GM12878 (cell line): Measurements from ENCODE around the gene DPP6. TPM values are rescaled to one million over a fixed set of nuclear protein-coding genes. Genes with fewer than 3 reads are reported as not detected.

Source experiments
- ATAC-seq: fragments of 200-7000 bp; cut with Tn5 transposase; 3 replicates; pipeline ENCODE4 v1.9.1; 2020; ENCODE audit warnings: mild to moderate bottlenecking, moderate library complexity
- BruUV-seq: library from RNA; stranded (reverse); fragments of 400-500 nt; replicated peaks from 2 replicates; lab custom pipeline; 2021; lab: Mats Ljungman, UMichigan
- CTCF ChIA-PET: fragments of 300-600 bp; sonication (Branson Sonifier 250); formaldehyde crosslinking; extraction: SDS; loops from one replicate; lab custom pipeline; 2021; ENCODE audit warnings: inconsistent platforms; lab: Yijun Ruan, JAX
- POLR2A ChIA-PET: fragments of 350-600 bp; formaldehyde crosslinking; extraction: SDS; loops from one replicate; lab custom pipeline; 2021; ENCODE audit warnings: inconsistent platforms; lab: Charles Lee
- RAD21 ChIA-PET: fragments of 300-600 bp; sonication (Branson Sonifier 250); formaldehyde crosslinking; loops from one replicate; lab custom pipeline; 2023; ENCODE audit warnings: antibody characterized with exemption; ENCODE audit not compliant: unreplicated experiment; lab: Charles Lee
- SMC1A ChIA-PET: fragments of 300-600 bp; sonication (Branson Sonifier 250); formaldehyde crosslinking; loops from one replicate; lab custom pipeline; 2023; ENCODE audit not compliant: unreplicated experiment, uncharacterized antibody; lab: Charles Lee
- DNase-seq: peaks from one replicate; pipeline ENCODE4 v3.0.0-alpha.2; 2011; ENCODE audit warnings: low read depth, low spot score
- FAIRE-seq: peaks from 3 replicates; lab custom pipeline; 2011; peaks lifted over from hg19 to GRCh38; lab: Jason Lieb, UNC
- H2AFZ ChIP-seq: 2 replicates; pipeline ENCODE4 v1.6.0; 2011; ENCODE audit warnings: low read depth, low read length, control low read depth; ENCODE audit not compliant: control insufficient read depth
- H3K27ac ChIP-seq: 2 replicates; pipeline ENCODE4 v1.5.1; 2011; ENCODE audit warnings: control low read depth; ENCODE audit not compliant: control insufficient read depth, insufficient read depth
- H3K27me3 ChIP-seq, 2 experiments: replicated peaks in 1 of 2; 2 replicates each; pipeline versions ENCODE4 v1.6.0 to v1.6.1; 2011; ENCODE audit warnings: low read length in 1 of 2; ENCODE audit not compliant: control insufficient read depth in 2 of 2, insufficient read depth in 2 of 2
- H3K36me3 ChIP-seq, 2 experiments: 2 replicates each; pipeline ENCODE4 v1.5.1; 2011; ENCODE audit warnings: low read length in 1 of 2; ENCODE audit not compliant: control insufficient read depth in 2 of 2, insufficient read depth in 2 of 2
- H3K4me1 ChIP-seq: 2 replicates; pipeline ENCODE4 v1.6.1; 2011; ENCODE audit warnings: mild to moderate bottlenecking, low read length, moderate library complexity, mixed read lengths; ENCODE audit not compliant: control insufficient read depth, insufficient read depth
- H3K4me2 ChIP-seq: 2 replicates; pipeline ENCODE4 v1.6.0; 2011; ENCODE audit warnings: control low read depth; ENCODE audit not compliant: control insufficient read depth, insufficient read depth
- H3K4me3 ChIP-seq: fragments of 200-600 bp; sonication (generic); 2 replicates; pipeline ENCODE4 v1.5.1; 2016
- H3K79me2 ChIP-seq: 2 replicates; pipeline ENCODE4 v1.6.0; 2011; ENCODE audit warnings: low read length; ENCODE audit not compliant: control insufficient read depth, insufficient read depth
- H3K9ac ChIP-seq: 2 replicates; pipeline ENCODE4 v1.8.0; 2011; ENCODE audit warnings: low read length, control low read depth, mixed read lengths; ENCODE audit not compliant: control insufficient read depth, insufficient read depth
- H3K9me3 ChIP-seq: replicated peaks from 3 replicates; pipeline ENCODE4 v1.5.1; 2011; ENCODE audit warnings: mild to moderate bottlenecking, low read length; ENCODE audit not compliant: control insufficient read depth, insufficient read depth
- H4K20me1 ChIP-seq: 2 replicates; pipeline ENCODE4 v1.6.0; 2011; ENCODE audit not compliant: control insufficient read depth, insufficient read depth
- ASH2L ChIP-seq: fragments of 300-600, 200-600 bp; sonication (generic); IDR thresholded peaks from 2 replicates; pipeline ENCODE4 v1.6.1; 2017; ENCODE audit warnings: low read depth, mild to moderate bottlenecking, borderline replicate concordance
- BACH1 ChIP-seq: fragments of 450-650 bp; IDR thresholded peaks from 2 replicates; pipeline ENCODE4 v1.6.1; 2017; ENCODE audit warnings: mild to moderate bottlenecking, borderline replicate concordance
- BHLHE40 ChIP-seq, 2 experiments: fragments of 450-650 bp in 1 of 2; IDR thresholded peaks; 2 replicates each; pipeline ENCODE4 v1.6.1; 2011 to 2017; ENCODE audit warnings: low read depth in 2 of 2, borderline replicate concordance in 1 of 2, improper control_type of control experiment in 1 of 2, low read length in 1 of 2, mild to moderate bottlenecking in 1 of 2
- CBFB ChIP-seq: IDR thresholded peaks from 2 replicates; pipeline ENCODE4 v1.6.1; 2016; ENCODE audit warnings: antibody characterized with exemption, low read depth
- CREB1 ChIP-seq: IDR thresholded peaks from 2 replicates; pipeline ENCODE4 v1.6.1; 2012; ENCODE audit warnings: low read depth, mild to moderate bottlenecking, inconsistent platforms
- JUND ChIP-seq: IDR thresholded peaks from 2 replicates; pipeline ENCODE4 v1.6.1; 2012; ENCODE audit warnings: low read depth, mild to moderate bottlenecking, low read length, improper control_type of control experiment, moderate library complexity
- NFYA ChIP-seq: IDR thresholded peaks from 2 replicates; pipeline ENCODE4 v1.6.1; 2011; ENCODE audit warnings: low read depth, mild to moderate bottlenecking, low read length, improper control_type of control experiment, borderline replicate concordance
- YBX1 ChIP-seq: fragments of 450-650 bp; IDR thresholded peaks from 2 replicates; pipeline ENCODE4 v1.6.1; 2016; ENCODE audit warnings: antibody characterized with exemption
- WGBS: methylation state at CpG from one replicate; pipeline ENCODE4 v1.1.6; 2016; ENCODE audit warnings: low lambda C conversion rate; ENCODE audit not compliant: insufficient replicate concordance, insufficient coverage; ENCODE audit errors: missing lambda C conversion rate; 5-methylcytosine and 5-hydroxymethylcytosine counted together
- in situ Hi-C: fragments of 300-500 bp; cut with MboI; formaldehyde crosslinking; loops from 9 replicates; pipeline ENCODE4 v1.14.3; 2018; ENCODE audit warnings: mixed read lengths
- intact Hi-C: fragments of 100-400 bp; cut with micrococcal nuclease; formaldehyde crosslinking; loops from one replicate; pipeline ENCODE4 v1.14.2; 2022; ENCODE audit not compliant: unreplicated experiment
- polyA plus RNA-seq, 11 experiments: library from polyadenylated mRNA; depleted of rRNA in 4 of 11; unstranded in 6 of 11; stranded (reverse) in 5 of 11; fragments of >200 nt; fragmentation: Nextera tagmentation in 4 of 11; fragmentation: Illumina TruSeq in 1 of 11; extraction: Ambion mirVana in 4 of 11; extraction: Trizol in 1 of 11; gene quantifications; 1 replicate in 1 of 11; 2 replicates in 10 of 11; pipeline versions ENCODE4 v1.2.1 to v1.2.3, GENCODE V29; 2011 to 2016; ENCODE audit warnings: inconsistent platforms in 2 of 11, missing spikeins in 2 of 11, low read depth in 1 of 11
- total RNA-seq, 4 experiments: library from RNA; depleted of rRNA in 3 of 4; stranded (reverse); fragments of >200 nt in 3 of 4; fragmentation: Illumina TruSeq in 1 of 4; extraction: Trizol in 1 of 4; gene quantifications; 2 replicates each; pipeline versions ENCODE4 v1.2.1 to v1.2.3, GENCODE V29; 2013 to 2021
- TF ChIP-seq, protein P1 (sequence below): fragments of 450-650 bp; IDR thresholded peaks from 2 replicates; pipeline ENCODE4 v1.6.1; 2017; ENCODE audit warnings: mild to moderate bottlenecking, moderate library complexity
- TF ChIP-seq, protein P2 (sequence below): IDR thresholded peaks from 2 replicates; pipeline ENCODE4 v1.6.1; 2012; ENCODE audit warnings: mild to moderate bottlenecking, low read depth, low read length
- TF ChIP-seq, protein P3 (sequence below): fragments of 150-350 bp; IDR thresholded peaks from 2 replicates; pipeline ENCODE4 v1.6.1; 2014; ENCODE audit warnings: mild to moderate bottlenecking, low read depth, low read length

Gene DPP6
- total and polyA plus RNA-seq, 10 of the 15 experiments (the other 5 are each of a cell fraction or from before 2014, with no cell fraction given) = not detected

DNA sequence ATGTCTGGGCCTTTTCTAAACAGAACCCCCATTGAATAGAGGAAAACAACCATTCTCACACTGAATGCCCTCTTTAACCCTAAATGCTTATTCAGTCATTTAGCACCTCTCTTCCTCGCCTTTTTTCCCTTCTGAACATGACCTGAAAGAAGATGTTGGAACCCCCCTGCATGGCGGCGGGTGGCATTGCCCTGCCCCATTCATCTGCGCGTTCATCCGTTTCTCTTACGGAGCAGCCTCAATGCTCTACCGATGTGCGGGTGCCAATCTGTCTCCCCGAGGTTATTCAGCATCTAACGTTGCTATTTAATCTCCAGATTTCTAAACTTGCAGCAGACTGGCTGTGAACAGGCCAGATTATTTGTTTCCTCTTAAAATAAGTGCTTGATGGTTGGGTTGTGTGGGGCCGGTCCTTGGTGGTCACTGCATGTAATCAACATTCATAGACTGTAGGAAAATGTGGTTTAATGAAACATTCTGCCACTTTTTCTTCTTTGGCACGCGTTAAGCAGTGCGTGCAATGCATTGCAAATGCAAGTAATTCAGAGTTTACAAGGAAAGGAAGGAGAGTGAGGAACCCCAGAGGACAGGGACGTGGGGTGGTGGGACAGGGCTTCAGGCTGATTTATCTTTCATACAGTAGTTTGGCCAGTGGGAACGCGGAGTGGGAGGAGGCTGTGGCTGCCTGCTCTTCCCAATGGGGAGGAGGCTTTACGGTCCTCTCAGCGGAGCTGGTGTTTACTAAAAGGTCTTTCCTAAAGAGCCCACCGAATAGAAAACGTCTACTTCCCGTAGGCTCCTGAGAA lies 286.7 kb downstream of the DPP6 start (continued):
- no peak for TF ChIP-seq JUND
- TF ChIP-seq CREB1 = no peak
- no peak for TF ChIP-seq CBFB
- TF ChIP-seq YBX1 = no peak
- TF ChIP-seq, all 136 proteins: peak for 0

DNA sequence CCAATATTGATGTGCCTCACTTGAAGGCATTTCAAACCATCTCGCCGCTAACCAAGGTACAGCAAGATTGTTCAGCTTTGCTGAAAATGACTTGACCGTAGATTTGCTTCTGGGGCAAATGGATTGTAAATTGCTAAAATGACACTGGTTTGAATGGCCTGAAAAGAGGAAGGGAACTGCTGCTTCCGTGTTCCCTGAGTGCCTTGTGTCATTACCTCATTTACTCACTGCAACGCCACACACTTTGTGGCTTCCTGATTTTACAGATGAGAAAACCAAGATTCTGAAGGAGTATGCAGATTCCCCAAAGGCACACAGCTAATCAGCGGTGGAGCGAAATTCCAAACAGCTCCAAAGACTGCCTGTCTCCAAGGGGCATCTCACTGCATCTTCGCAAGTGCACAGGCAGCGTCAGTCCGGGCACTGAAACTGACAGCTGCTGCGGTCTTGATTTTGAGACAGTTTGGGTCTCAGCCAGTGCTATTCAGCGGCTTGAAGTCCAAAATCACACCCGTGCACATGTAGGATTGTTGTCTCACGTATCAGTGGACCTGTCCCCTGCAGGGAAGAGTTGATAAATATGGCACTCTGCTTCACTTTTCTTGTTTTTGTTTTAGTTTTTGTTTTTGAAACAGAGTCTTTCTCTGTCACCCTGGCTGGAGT lies 290.9 kb downstream of the DPP6 start:
- Histone ChIP-seq H3K4me2 (no peak overlapping the region), H3K79me2 (no peaks in the 10 kb centered on the region), H2AFZ (no peak overlapping the region), H3K27ac (no peak overlapping the region), H3K9ac (no peak overlapping the region), H3K36me3 (no peaks in the 10 kb centered on the region), H3K9me3 (no peaks in the 10 kb centered on the region), H3K4me3 (no peak overlapping the region), H3K4me1 (no peaks in the 10 kb centered on the region), H3K27me3 (no peaks in the 10 kb centered on the region), H4K20me1 (no peaks in the 10 kb centered on the region)
- POLR2A ChIA-PET = no interaction called here
- intact Hi-C loops = no loop called here
- CTCF ChIA-PET = no interaction called here
- no peak for DNase-seq
- in situ Hi-C loops = no loop called here
- SMC1A ChIA-PET = no interaction called here
- 34% methylated on average over 14 of the region's 14 CpGs for WGBS
- RAD21 ChIA-PET = no interaction called here
- no peak for FAIRE-seq
- ATAC-seq = no peak
- no TSS peak for BruUV-seq
- TF ChIP-seq BACH1 (no peak), ASH2L (no peak), NFYA (no peak), BHLHE40 (IDR thresholded peaks at IDR 0.05; ENCODE audit: borderline replicate concordance in 1 of 2, low read depth in 2 of 2, low read length in 1 of 2) (no peak)
- TF ChIP-seq, protein P1, sequence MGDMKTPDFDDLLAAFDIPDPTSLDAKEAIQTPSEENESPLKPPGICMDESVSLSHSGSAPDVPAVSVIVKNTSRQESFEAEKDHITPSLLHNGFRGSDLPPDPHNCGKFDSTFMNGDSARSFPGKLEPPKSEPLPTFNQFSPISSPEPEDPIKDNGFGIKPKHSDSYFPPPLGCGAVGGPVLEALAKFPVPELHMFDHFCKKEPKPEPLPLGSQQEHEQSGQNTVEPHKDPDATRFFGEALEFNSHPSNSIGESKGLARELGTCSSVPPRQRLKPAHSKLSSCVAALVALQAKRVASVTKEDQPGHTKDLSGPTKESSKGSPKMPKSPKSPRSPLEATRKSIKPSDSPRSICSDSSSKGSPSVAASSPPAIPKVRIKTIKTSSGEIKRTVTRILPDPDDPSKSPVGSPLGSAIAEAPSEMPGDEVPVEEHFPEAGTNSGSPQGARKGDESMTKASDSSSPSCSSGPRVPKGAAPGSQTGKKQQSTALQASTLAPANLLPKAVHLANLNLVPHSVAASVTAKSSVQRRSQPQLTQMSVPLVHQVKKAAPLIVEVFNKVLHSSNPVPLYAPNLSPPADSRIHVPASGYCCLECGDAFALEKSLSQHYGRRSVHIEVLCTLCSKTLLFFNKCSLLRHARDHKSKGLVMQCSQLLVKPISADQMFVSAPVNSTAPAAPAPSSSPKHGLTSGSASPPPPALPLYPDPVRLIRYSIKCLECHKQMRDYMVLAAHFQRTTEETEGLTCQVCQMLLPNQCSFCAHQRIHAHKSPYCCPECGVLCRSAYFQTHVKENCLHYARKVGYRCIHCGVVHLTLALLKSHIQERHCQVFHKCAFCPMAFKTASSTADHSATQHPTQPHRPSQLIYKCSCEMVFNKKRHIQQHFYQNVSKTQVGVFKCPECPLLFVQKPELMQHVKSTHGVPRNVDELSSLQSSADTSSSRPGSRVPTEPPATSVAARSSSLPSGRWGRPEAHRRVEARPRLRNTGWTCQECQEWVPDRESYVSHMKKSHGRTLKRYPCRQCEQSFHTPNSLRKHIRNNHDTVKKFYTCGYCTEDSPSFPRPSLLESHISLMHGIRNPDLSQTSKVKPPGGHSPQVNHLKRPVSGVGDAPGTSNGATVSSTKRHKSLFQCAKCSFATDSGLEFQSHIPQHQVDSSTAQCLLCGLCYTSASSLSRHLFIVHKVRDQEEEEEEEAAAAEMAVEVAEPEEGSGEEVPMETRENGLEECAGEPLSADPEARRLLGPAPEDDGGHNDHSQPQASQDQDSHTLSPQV = no peak
- TF ChIP-seq, protein P2, sequence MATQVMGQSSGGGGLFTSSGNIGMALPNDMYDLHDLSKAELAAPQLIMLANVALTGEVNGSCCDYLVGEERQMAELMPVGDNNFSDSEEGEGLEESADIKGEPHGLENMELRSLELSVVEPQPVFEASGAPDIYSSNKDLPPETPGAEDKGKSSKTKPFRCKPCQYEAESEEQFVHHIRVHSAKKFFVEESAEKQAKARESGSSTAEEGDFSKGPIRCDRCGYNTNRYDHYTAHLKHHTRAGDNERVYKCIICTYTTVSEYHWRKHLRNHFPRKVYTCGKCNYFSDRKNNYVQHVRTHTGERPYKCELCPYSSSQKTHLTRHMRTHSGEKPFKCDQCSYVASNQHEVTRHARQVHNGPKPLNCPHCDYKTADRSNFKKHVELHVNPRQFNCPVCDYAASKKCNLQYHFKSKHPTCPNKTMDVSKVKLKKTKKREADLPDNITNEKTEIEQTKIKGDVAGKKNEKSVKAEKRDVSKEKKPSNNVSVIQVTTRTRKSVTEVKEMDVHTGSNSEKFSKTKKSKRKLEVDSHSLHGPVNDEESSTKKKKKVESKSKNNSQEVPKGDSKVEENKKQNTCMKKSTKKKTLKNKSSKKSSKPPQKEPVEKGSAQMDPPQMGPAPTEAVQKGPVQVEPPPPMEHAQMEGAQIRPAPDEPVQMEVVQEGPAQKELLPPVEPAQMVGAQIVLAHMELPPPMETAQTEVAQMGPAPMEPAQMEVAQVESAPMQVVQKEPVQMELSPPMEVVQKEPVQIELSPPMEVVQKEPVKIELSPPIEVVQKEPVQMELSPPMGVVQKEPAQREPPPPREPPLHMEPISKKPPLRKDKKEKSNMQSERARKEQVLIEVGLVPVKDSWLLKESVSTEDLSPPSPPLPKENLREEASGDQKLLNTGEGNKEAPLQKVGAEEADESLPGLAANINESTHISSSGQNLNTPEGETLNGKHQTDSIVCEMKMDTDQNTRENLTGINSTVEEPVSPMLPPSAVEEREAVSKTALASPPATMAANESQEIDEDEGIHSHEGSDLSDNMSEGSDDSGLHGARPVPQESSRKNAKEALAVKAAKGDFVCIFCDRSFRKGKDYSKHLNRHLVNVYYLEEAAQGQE = no peak
- TF ChIP-seq, protein P3, sequence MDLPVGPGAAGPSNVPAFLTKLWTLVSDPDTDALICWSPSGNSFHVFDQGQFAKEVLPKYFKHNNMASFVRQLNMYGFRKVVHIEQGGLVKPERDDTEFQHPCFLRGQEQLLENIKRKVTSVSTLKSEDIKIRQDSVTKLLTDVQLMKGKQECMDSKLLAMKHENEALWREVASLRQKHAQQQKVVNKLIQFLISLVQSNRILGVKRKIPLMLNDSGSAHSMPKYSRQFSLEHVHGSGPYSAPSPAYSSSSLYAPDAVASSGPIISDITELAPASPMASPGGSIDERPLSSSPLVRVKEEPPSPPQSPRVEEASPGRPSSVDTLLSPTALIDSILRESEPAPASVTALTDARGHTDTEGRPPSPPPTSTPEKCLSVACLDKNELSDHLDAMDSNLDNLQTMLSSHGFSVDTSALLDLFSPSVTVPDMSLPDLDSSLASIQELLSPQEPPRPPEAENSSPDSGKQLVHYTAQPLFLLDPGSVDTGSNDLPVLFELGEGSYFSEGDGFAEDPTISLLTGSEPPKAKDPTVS = no peak
